ENCODE measurements around the gene ARF3. TPM values are rescaled to one million over a fixed set of nuclear protein-coding genes. Genes with fewer than 3 reads are reported as not detected.

Gene ARF3
- total RNA-seq, 1 experiment from 2014 or later = 224 TPM

- POLR2A ChIA-PET = interaction anchor here (0.6 kb wide), 1 partner anchor 26 kb away, joined by 4 read pairs; no protein-coding TSS in a partner anchor
- Histone ChIP-seq H3K27me3 (ENCODE audit: control insufficient read depth, insufficient read depth, low read length) (no peaks in the 10 kb centered on the region), H3K4me3 (ENCODE audit: low read depth in 2 of 2, low read length in 2 of 2) (no peak overlapping the region), H3K27ac (ENCODE audit: low read length) (no peak overlapping the region), H3K9me3 (ENCODE audit: control insufficient read depth, insufficient read depth, low read depth, low read length) (no peaks in the 10 kb centered on the region), H3K4me1 (ENCODE audit: control insufficient read depth, insufficient read depth, low read length) (peaks cover 19% of the 10 kb centered on the region), H3K36me3 (ENCODE audit: control insufficient read depth, insufficient read depth, low read length) (no peaks in the 10 kb centered on the region)
- ATAC-seq (no peak), DNase-seq (ENCODE audit: low read depth, low spot score) (no peak)
- in situ Hi-C loops (cut with HindIII; ENCODE audit: low pct_unique_long_range_greater_than_20kb, low sequenced_read_pairs) = no loop called here
- no TSS peak for BruUV-seq (replicated peaks)
- no peak for TF ChIP-seq SIN3A (IDR thresholded peaks at IDR 0.05; ENCODE audit: borderline replicate concordance, insufficient read depth, low read depth, low read length)
- no peak for TF ChIP-seq CTCF (IDR thresholded peaks at IDR 0.05)
- TF ChIP-seq POLR2AphosphoS5 (IDR thresholded peaks at IDR 0.05; ENCODE audit: low read depth, low read length) = no peak
- intact Hi-C loops (cut with micrococcal nuclease; ENCODE audit: unreplicated experiment) = no loop called here
- CTCF ChIA-PET = no interaction called here
Measured at GRCh38 chr12:48972952-48973483, 15.7 kb upstream of the ARF3 start.

- ATAC-seq (no peak), DNase-seq (ENCODE audit: low read depth, low spot score) (no peak)
- intact Hi-C loops (cut with micrococcal nuclease; ENCODE audit: unreplicated experiment) = no loop called here
- no TSS peak for BruUV-seq (replicated peaks)
- Histone ChIP-seq H3K4me1 (ENCODE audit: control insufficient read depth, insufficient read depth, low read length) (peaks cover 20% of the 10 kb centered on the region), H3K27ac (ENCODE audit: low read length) (no peak overlapping the region), H3K36me3 (ENCODE audit: control insufficient read depth, insufficient read depth, low read length) (no peaks in the 10 kb centered on the region), H3K4me3 (ENCODE audit: low read depth in 2 of 2, low read length in 2 of 2) (no peak overlapping the region), H3K9me3 (ENCODE audit: control insufficient read depth, insufficient read depth, low read depth, low read length) (no peaks in the 10 kb centered on the region), H3K27me3 (ENCODE audit: control insufficient read depth, insufficient read depth, low read length) (no peaks in the 10 kb centered on the region)
- ChIA-PET POLR2A (interaction anchor here (0.6 kb wide), 1 partner anchor 25 kb away, joined by 4 read pairs; no protein-coding TSS in a partner anchor), CTCF (interaction anchor here (1.7 kb wide), 1 partner anchor 16 kb away, joined by 4 read pairs; no protein-coding TSS in a partner anchor)
- in situ Hi-C loops (cut with HindIII; ENCODE audit: low pct_unique_long_range_greater_than_20kb, low sequenced_read_pairs) = no loop called here
- TF ChIP-seq CTCF (IDR thresholded peaks at IDR 0.05) (peak; percentile 39), TCF7L2 (IDR thresholded peaks at IDR 0.05; ENCODE audit: low read depth, low read length) (no peak), REST (IDR thresholded peaks at IDR 0.05; ENCODE audit: insufficient read depth in 1 of 2, low read depth in 2 of 2, low read length in 1 of 2) (no peak), POLR2AphosphoS5 (IDR thresholded peaks at IDR 0.05; ENCODE audit: low read depth, low read length) (no peak)
Measured at GRCh38 chr12:48972213-48972951, 15.1 kb upstream of the ARF3 start.

Measured in Panc1 (cell line).